ENCODE results near the gene SEPTIN10.
A peak's percentile ranks its signal among the peaks of the same experiment; 100 is the strongest.
"Not testable (repeated sequence)": the region's sequence is repeated elsewhere in the genome, so short reads cannot be mapped to it uniquely, and the experiment has no call there.

Gene SEPTIN10

DNA sequence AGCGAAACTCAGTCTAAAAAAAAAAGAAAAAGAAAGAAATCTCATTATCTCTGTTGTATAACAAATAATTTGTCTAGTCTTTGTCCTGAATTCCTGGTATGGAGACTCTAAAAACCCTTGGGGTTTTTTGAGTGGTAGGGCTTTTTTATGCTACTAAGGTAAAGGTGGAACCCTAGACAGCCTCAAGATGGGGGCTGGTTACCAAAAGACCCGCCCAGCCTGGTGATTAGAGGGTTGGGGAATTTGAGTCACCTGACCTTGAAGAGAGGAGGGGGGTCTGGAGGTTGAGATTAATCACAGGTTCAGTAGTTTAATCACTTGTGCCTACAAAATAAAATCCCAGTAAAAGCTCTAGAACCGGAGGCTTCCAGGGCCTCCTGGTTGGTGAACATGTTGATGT lies 18.0 kb upstream of the SEPTIN10 start:
- H3K4me1 ChIP-seq (ENCODE audit: insufficient read depth, low read length): no peaks in the 10 kb centered on the region
- 72% methylated on average over 2 of the region's 3 CpGs for WGBS
- no peaks in the 10 kb centered on the region for H3K27me3 ChIP-seq (ENCODE audit: insufficient read depth, low read length)
- H3K4me3 ChIP-seq (ENCODE audit: low read length): no peak overlapping the region
- H3K9me3 ChIP-seq (ENCODE audit: insufficient read depth, low read depth, low read length): no peaks in the 10 kb centered on the region
- H3K9ac ChIP-seq (ENCODE audit: low read depth, low read length): no peak overlapping the region
- no peaks in the 10 kb centered on the region for H3K36me3 ChIP-seq (ENCODE audit: insufficient read depth, low read length)
- no peak overlapping the region for H3K27ac ChIP-seq (ENCODE audit: low read depth, low read length)

DNA sequence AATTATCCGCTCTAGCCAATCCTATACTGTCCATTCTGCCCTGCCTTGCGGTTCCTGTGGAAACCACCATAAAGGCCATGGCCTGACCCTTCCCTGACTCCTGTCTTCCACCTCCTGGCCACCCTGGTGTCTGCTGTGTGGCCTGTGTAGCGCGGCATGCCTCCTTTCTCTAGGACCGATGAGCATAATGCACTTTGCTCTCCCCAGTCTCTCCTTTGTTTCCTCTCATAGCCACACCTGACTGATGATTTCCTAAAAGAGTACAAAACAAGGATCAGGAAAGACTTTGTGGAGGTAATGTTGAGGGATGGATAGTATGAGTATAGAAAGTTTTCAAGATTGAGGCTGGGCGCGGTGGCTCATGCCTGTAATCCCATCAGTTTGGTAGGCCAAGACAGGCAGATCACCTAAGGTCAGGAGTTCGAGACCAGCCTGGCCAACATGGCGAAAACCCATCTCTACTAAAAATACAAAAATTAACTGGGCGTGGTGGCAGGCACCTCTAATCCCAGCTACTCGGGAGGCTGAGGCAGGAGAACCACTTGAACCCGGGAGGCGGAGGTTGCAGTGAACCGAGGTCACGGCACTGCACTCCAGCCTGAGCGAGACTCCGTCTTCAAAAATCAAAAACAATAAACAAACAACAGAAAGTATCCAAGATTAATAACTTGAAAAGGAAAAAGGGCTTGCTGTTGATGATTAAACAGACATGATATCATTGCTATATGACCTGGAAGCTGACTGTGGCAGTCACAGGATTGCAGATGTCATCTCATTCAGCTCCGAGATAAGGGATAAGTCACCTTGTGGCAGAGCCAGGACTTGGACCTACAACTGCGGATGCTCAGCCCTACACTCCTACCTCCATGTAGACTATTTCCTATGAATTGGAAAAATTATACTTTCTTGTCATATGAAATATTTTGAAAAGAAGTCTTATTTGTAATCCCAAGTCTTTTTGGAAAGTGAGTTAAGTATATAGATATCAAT lies 17.0 kb upstream of the SEPTIN10 start:
- H3K9ac ChIP-seq (ENCODE audit: low read depth, low read length): no peak overlapping the region
- H3K4me3 ChIP-seq (ENCODE audit: low read length): no peak overlapping the region
- H3K9me3 ChIP-seq (ENCODE audit: insufficient read depth, low read depth, low read length): no peaks in the 10 kb centered on the region
- 95% methylated on average over 19 of the region's 19 CpGs for WGBS
- no peaks in the 10 kb centered on the region for H3K27me3 ChIP-seq (ENCODE audit: insufficient read depth, low read length)
- H3K27ac ChIP-seq (ENCODE audit: low read depth, low read length): no peak overlapping the region
- H3K36me3 ChIP-seq (ENCODE audit: insufficient read depth, low read length): no peaks in the 10 kb centered on the region
- no peaks in the 10 kb centered on the region for H3K4me1 ChIP-seq (ENCODE audit: insufficient read depth, low read length)

DNA sequence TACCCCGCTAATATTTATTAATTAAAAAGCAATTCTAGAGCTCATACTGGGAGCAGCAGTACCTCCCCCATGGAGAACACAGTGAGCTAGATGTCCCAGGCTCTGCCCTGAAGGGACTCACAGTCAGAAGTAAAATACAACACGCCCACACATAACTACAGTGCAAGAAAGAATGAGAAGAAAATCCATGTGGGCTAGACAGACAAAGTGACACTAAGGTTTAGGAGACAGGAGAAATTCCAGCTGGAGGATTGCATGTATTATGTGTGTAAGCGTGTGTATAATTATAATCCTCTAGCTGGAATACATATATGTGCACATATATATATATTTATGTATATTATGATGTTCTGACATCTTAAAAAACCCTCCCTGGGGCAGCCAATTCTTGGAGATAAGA lies 16.1 kb upstream of the SEPTIN10 start:
- Histone ChIP-seq H3K36me3 (ENCODE audit: insufficient read depth, low read length) (no peaks in the 10 kb centered on the region), H3K27me3 (ENCODE audit: insufficient read depth, low read length) (no peaks in the 10 kb centered on the region), H3K4me1 (ENCODE audit: insufficient read depth, low read length) (no peaks in the 10 kb centered on the region), H3K27ac (ENCODE audit: low read depth, low read length) (no peak overlapping the region), H3K4me3 (ENCODE audit: low read length) (no peak overlapping the region), H3K9me3 (ENCODE audit: insufficient read depth, low read depth, low read length) (no peaks in the 10 kb centered on the region), H3K9ac (ENCODE audit: low read depth, low read length) (no peak overlapping the region)
- WGBS: 100% methylated on average over 1 of the region's 3 CpGs

DNA sequence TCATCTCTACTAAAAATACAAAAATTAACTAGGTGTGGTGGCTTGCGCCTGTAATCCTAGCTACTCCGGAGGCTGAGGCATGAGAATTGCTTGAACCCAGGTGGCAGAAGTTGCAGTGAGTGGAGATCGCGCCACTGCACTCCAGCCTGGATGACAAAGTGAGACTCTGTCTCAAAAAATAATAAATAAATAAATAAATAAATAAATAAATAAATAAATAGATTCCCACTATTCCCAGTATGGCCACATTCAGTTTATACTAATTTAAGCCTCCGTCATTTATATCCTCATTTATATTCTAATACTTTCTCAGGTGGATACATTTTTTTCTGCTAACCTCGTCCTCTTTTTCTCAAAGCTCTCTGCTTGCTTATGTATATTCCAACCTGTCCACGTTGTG lies 14.6 kb upstream of the SEPTIN10 start:
- 93% methylated on average over 5 of the region's 7 CpGs for WGBS
- not testable (repeated sequence) for H3K4me3 ChIP-seq (ENCODE audit: low read length); H3K27ac ChIP-seq (ENCODE audit: low read depth, low read length); H3K36me3 ChIP-seq (ENCODE audit: insufficient read depth, low read length); H3K9me3 ChIP-seq (ENCODE audit: insufficient read depth, low read depth, low read length); H3K9ac ChIP-seq (ENCODE audit: low read depth, low read length); H3K27me3 ChIP-seq (ENCODE audit: insufficient read depth, low read length); H3K4me1 ChIP-seq (ENCODE audit: insufficient read depth, low read length)

DNA sequence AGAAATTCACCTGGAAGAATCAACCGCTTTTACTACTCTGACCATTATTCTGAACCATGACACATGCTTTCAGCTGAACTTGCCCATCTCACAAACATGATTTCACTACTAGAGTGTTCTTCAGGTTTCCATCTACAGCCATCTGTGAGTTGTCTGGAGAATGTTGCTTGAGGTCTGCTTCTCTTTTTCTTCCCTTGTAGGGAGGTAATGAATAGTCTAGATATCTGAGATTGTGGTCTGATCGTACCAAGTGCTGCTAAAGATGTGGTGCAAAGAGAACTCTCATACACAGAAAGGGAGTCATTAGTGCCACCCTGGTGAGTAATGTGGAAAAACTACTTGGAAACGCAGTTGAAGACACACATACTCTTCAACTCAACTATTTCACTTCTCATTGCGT lies 10.6 kb upstream of the SEPTIN10 start:
- no peaks in the 10 kb centered on the region for H3K27me3 ChIP-seq (ENCODE audit: insufficient read depth, low read length)
- WGBS: 89% methylated on average over 4 of the region's 4 CpGs

DNA sequence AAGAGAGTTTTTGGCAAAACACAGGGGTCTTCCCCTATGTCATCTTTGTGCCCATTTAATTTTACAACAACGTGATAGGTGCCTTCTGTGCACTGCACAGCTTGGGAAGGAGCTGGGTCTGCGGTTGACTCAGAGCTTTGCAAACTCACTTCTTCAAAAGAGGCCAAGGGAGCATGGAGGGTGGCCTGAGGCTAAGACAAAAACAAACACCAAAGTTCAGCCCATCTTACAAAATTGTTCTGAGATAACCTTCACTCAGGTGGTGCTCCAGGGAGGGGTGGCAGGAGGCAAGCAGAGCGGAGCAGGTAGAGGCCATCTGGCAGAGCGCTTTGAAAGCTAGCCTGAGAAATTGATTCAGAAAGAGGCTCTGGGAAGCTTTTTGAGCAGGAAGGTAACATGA lies 10.2 kb upstream of the SEPTIN10 start:
- Histone ChIP-seq H3K4me1 (ENCODE audit: insufficient read depth, low read length) (no peaks in the 10 kb centered on the region), H3K4me3 (ENCODE audit: low read length) (no peak overlapping the region), H3K27me3 (ENCODE audit: insufficient read depth, low read length) (no peaks in the 10 kb centered on the region), H3K36me3 (ENCODE audit: insufficient read depth, low read length) (no peaks in the 10 kb centered on the region), H3K27ac (ENCODE audit: low read depth, low read length) (no peak overlapping the region), H3K9me3 (ENCODE audit: insufficient read depth, low read depth, low read length) (no peaks in the 10 kb centered on the region), H3K9ac (ENCODE audit: low read depth, low read length) (no peak overlapping the region)
- 92% methylated on average over 4 of the region's 4 CpGs for WGBS

More for the DNA sequence above, 10.6 kb upstream of the SEPTIN10 start:
- H3K27ac ChIP-seq (ENCODE audit: low read depth, low read length): no peak overlapping the region
- no peaks in the 10 kb centered on the region for H3K36me3 ChIP-seq (ENCODE audit: insufficient read depth, low read length)
- no peak overlapping the region for H3K4me3 ChIP-seq (ENCODE audit: low read length)
- no peak overlapping the region for H3K9ac ChIP-seq (ENCODE audit: low read depth, low read length)
- H3K4me1 ChIP-seq (ENCODE audit: insufficient read depth, low read length): no peaks in the 10 kb centered on the region
- H3K9me3 ChIP-seq (ENCODE audit: insufficient read depth, low read depth, low read length): no peaks in the 10 kb centered on the region

DNA sequence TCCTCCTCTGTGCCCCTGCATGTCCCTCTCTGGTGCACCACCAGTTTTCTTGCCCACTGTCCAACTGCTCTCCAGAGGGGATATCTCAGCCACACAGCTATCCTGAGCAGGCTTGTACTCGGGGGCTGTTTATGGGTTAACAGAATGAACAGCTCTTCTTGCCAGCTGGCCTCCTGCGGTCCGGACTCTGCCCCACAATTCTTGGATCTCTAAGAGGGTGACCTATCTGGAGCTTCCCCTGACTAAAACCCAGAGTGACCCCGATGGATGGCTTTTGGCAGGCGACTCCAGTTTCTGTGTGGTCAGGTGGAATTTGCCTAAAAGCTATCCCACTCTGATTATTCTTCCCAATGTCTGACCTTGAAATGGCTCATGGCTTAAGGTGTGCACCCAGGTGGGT lies 9.5 kb upstream of the SEPTIN10 start:
- Histone ChIP-seq H3K9ac (ENCODE audit: low read depth, low read length) (no peak overlapping the region), H3K4me3 (ENCODE audit: low read length) (no peak overlapping the region), H3K4me1 (ENCODE audit: insufficient read depth, low read length) (no peaks in the 10 kb centered on the region), H3K36me3 (ENCODE audit: insufficient read depth, low read length) (no peaks in the 10 kb centered on the region), H3K27ac (ENCODE audit: low read depth, low read length) (no peak overlapping the region), H3K27me3 (ENCODE audit: insufficient read depth, low read length) (no peaks in the 10 kb centered on the region), H3K9me3 (ENCODE audit: insufficient read depth, low read depth, low read length) (no peaks in the 10 kb centered on the region)
- 91% methylated on average over 5 of the region's 5 CpGs for WGBS

DNA sequence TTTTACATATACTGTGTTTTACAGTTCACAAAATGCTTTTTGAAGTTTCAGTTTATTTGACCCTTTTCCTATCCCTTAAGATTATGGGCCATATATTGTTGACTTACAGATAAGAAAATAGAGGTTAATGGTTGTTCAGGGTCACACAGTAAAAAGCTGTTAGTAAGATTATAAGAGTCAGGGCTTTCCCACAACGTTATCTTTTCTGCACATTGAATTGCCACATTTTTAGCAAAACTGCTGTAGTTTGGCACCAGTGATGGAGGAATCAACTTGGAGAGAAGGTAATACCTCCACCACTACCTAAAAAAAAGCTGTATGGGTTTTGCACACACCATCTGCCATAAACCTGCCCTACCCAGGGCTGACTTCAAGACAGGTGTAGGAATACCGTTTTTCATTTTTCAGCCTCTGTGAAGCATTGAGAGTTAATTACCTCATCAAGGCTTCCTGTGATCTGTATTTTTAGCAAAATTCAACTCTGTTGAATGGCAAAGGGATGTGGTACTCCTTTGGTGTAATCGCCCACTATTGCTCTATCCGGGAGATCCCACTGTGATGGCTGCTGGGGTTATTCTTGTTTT lies 5.4 kb upstream of the SEPTIN10 start:
- H3K4me3 ChIP-seq (ENCODE audit: low read length): no peak overlapping the region
- H3K27me3 ChIP-seq (ENCODE audit: insufficient read depth, low read length): peaks cover 22% of the 10 kb centered on the region
- H3K4me1 ChIP-seq (ENCODE audit: insufficient read depth, low read length): peaks cover 15% of the 10 kb centered on the region; the same call in 1 of the 2 replicates
- no peaks in the 10 kb centered on the region for H3K9me3 ChIP-seq (ENCODE audit: insufficient read depth, low read depth, low read length)
- no peak overlapping the region for H3K27ac ChIP-seq (ENCODE audit: low read depth, low read length)
- H3K9ac ChIP-seq (ENCODE audit: low read depth, low read length): no peak overlapping the region
- H3K36me3 ChIP-seq (ENCODE audit: insufficient read depth, low read length): no peaks in the 10 kb centered on the region
- 94% methylated on average over 4 of the region's 4 CpGs for WGBS

DNA sequence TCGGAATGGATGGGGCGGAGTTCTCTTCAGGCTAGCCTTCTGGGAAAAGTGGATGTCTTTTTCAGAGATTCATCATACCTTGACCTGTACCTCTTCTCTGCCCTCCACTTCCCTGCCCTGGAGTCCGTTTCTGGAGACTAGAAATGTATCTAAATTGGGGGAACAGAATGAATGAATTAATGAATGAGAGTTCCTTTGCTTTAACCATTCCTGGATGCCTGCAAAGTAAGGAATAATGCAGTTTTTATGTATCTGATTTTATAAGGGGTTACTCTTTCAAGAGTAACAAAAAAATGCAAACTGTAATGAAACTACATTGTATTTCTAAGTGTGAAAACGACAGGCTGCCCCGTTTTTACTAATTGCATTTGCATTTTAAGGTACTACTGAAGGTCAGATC lies 2.4 kb upstream of the SEPTIN10 start:
- Histone ChIP-seq H3K9me3 (ENCODE audit: insufficient read depth, low read depth, low read length) (no peaks in the 10 kb centered on the region), H3K9ac (ENCODE audit: low read depth, low read length) (no peak overlapping the region), H3K4me1 (ENCODE audit: insufficient read depth, low read length) (peaks cover 24% of the 10 kb centered on the region), H3K27me3 (ENCODE audit: insufficient read depth, low read length) (peaks cover 22% of the 10 kb centered on the region), H3K4me3 (ENCODE audit: low read length) (peak overlapping the region; percentile 98), H3K27ac (ENCODE audit: low read depth, low read length) (no peak overlapping the region), H3K36me3 (ENCODE audit: insufficient read depth, low read length) (no peaks in the 10 kb centered on the region)
- WGBS: 13% methylated on average over 5 of the region's 5 CpGs

DNA sequence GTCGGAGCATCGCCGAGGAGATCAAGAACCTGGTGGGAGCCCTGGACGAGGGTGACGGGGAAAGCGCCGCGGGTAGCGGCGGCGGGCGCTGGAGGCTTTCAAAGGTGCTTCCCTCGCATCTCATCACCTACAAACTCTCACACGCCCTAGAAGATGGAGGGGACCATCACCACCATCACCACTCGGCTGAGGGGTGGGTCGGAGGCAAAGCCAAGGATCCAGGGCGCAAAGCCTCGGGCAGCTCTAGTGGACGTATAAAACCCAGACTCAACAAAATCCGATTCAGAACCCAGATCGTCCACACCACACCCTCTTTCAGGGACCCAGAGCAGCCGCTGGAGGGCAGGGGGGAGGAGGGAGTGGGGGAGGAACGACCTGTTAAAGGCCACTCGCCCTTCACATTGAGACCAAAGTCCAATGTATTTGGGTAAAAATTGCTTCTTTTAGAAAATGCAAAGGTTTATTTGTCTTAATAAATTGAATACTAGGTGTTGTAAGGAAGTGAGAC lies 1.9 kb upstream of the SEPTIN10 start:
- Histone ChIP-seq H3K4me3 (ENCODE audit: low read length) (peak overlapping the region; percentile 98), H3K9me3 (ENCODE audit: insufficient read depth, low read depth, low read length) (no peaks in the 10 kb centered on the region), H3K4me1 (ENCODE audit: insufficient read depth, low read length) (peaks cover 24% of the 10 kb centered on the region), H3K27me3 (ENCODE audit: insufficient read depth, low read length) (peaks cover 22% of the 10 kb centered on the region), H3K9ac (ENCODE audit: low read depth, low read length) (peak overlapping the region; percentile 80; the same call in 1 of the 2 replicates), H3K36me3 (ENCODE audit: insufficient read depth, low read length) (no peaks in the 10 kb centered on the region), H3K27ac (ENCODE audit: low read depth, low read length) (no peak overlapping the region)
- 3% methylated on average over 21 of the region's 24 CpGs for WGBS
